NCI-H1436 treated with DMSO at 0.1 percent for 48 hours (cell line): ENCODE measurements around the gene SCN2B.
"Not testable (repeated sequence)": the region's sequence is repeated elsewhere in the genome, so short reads cannot be mapped to it uniquely, and the experiment has no call there.

Experiments used
- DNase-seq: peaks from one replicate; lab custom pipeline; 2025; lab: John Stamatoyannopoulos, UW

SCN2B gene

DNA sequence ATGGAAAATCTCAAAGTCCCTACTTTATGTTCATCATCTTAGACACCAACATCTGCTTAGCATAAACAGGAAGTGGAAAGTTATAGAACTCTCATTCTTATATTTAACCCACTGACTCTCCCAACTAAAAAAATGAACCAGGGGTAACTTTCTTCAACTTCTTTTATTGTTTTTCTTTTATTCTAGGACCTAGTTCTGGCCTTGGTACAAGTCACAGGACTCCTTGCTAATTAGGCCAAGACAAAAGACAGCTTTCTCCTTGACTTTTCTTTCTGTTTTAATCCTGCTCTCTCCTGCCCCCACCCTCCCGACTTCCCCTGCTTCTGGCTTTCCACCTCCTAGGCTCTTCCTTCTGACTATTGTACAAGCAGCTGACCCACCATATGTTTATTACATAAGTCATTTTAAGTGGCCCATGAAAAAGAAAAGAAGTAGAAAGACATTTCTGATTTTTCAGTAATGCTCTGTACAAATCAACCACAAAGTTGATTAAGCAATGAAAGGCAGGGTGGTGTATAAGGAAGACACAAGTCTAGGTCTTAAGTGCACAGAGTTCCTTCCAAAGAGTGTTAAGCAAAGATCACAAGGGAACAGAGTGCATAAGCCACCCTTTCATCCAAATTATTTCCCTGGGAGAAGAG, 30.1 kb upstream of the SCN2B start:
- no peak for DNase-seq

DNA sequence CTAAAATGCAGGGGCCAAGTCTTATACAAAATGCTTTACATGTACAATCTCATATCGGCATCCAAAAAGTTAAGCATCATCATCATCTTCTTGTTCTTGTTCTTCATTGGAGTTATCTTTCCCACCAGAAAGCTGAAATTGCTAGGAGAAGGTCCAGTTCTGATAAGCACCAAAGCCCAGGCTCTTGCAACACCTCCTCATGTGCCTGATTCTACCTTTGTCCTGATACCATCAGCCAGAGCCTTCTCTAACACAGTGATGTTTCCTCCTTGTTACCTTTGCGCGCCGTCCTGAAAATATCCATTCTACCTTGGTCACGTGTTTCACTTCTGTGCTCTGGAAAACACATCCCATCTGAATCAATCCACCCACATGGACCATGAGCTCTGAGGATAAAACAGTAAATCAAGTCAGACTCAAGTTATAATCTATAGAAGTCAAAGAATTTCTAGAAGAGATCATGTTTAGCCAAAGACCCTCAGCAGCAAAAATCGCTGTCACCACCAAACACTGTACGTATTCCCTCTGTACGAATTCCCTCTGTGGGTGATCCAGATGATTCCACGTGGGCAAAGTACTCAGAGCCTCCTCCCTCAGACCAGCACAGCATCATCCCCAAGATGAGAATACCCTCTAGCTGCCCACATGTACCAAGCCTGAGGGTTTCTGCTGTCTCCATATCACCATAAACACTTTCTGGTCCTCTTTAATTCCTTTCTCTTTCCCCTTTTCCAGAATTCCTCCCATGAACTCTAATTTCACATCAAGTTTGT, 29.4 kb upstream of the SCN2B start:
- no peak for DNase-seq

DNA sequence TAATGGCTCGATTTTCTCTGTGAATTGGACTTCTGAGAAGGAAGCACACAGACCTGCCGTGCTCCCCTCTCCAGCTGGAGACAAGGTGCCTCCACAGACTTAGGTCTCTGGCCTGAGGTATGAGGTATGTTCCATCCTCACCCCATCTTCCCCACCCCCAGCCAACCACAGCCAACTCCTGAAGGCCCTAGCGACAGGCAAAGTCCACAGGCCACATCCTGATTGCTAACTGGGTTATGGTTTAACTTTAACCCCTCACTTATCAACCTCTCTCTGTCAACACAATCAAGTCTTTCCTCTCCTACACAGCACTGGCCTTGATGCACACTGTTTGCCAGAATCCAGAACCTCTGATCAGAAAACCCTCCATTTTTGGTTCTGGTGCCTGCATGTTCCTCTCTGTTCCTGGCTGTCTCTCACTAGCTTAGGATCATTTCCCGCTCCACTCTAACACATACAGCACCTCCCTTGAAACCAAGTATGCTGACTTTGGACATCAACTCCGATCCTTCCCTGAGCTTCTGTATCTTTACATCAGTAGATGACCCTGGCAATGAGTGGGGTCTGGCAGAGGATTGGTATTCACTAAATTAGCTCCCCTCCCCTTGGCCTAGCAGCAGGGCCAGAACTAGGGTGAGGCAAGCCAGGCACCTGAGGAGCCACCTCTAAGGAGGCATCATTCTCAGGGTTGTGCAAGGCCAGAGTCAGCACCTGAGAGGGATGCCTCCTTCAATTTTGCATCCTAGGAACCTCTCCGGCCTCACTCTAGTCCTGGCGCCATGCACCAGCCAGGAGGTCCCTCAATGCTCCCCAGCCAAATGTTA, 26.4 kb upstream of the SCN2B start:
- DNase-seq = no peak

DNA sequence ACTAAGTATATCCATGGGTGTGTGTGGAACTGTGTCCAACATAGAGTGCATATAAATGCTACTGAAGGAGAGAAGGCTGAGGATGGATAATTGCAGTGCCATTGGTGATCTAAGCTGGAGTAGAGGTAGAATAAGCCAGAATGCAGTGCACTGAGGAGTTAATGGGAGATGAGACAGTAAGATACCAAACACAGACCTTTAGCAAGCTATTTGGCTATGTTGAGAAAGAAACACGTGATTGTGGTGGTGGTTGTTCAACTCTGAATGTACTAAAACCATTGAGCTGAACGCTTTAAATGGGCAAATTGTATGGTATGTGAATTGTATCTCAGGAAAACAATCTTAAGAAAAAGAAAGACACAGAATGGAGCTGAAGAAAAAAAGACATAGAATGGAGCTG, 25.5 kb upstream of the SCN2B start:
- DNase-seq = no peak

DNA sequence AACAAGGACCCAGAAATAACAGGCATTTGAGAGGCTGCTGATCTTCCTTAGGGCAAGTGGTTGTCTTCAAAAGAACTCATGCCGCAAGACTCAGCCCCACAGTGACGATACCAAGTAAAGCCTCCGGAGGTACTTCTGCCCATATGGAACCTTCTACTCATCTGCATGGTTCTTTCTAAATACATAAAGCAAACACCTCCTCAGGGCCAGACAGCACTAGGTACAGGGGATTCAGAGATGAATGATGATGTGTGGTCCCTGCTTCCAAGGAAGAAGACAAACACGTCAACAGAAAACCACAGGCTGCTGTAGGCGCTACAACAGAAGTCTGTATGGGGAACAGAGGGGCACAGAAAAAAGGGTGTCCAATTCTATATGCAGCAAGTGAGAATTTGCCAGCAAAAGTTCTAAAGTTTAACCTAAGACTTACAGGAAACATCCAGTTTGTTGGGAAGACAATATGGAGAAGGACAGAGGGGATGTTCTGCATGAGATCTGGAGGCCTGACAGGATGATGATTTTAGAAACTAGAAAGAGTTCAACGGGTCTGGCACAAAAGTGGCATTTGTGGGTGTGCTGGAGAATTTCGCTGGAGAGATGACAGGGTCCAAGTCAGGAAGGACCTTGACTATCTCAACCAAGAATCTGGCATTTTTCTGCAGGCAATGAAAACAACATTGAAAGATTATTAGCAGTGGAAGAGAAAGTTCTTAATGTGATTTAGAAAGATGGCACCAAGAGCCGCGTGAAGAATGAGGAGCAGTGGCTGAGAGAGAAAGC, 24.7 kb upstream of the SCN2B start:
- no peak for DNase-seq

DNA sequence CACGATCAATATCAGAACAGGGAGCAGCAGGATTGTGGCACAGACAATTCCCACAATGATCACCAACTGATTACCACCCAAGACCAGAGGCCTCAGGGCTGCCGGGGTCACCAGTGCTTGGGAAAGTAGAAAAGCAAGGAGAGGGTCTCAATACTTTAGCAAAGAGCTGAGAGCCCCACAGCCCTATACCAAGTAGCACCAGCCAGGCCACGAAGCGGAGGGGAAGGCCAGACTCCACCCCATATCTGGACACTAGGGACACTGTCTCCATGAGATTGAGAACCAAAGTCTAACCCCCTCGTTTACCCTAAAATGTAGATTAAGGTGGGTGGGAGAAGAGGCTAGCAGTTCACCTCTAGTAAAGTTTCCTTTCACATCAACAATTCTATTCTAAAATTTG, 24.1 kb upstream of the SCN2B start:
- no peak for DNase-seq

DNA sequence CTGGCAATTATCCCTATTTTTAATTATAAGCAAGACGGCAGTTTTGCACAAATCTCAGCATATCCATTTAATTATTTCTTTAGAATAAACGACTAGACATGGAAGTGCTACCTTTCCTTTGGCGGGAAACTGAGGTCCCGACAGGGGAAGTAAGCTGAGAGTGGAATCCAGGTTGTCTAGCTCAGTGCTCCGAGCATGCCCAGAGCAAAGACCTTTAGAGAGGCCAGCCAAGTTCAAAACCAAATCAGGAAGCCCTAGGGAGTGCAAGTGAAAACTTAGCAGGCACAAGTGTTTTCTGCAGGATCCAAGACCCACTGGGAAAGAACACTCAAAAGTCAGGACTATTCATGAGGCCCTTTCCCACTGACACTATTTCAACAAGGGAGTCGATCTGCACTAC, 22.7 kb upstream of the SCN2B start:
- no peak for DNase-seq

DNA sequence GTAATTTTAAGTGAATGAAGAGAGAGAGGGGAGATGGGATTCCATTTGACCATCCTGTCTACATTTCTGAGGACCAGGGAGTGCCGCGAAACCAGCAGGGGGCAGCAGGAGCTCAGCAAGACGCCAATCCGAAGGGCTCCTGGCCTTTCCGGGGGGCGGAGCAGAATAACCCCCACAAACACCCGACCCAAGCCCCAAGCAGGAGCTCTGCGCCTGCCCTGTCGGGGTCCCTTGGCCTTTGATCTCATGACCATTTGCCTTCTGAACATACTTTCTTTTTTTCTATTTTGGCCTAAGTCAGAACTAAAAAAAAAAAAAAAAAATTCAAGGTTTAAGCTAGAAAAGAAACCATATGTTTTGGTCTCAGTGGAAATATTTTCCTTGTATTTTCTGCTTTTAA, 21.9 kb upstream of the SCN2B start:
- no peak for DNase-seq

DNA sequence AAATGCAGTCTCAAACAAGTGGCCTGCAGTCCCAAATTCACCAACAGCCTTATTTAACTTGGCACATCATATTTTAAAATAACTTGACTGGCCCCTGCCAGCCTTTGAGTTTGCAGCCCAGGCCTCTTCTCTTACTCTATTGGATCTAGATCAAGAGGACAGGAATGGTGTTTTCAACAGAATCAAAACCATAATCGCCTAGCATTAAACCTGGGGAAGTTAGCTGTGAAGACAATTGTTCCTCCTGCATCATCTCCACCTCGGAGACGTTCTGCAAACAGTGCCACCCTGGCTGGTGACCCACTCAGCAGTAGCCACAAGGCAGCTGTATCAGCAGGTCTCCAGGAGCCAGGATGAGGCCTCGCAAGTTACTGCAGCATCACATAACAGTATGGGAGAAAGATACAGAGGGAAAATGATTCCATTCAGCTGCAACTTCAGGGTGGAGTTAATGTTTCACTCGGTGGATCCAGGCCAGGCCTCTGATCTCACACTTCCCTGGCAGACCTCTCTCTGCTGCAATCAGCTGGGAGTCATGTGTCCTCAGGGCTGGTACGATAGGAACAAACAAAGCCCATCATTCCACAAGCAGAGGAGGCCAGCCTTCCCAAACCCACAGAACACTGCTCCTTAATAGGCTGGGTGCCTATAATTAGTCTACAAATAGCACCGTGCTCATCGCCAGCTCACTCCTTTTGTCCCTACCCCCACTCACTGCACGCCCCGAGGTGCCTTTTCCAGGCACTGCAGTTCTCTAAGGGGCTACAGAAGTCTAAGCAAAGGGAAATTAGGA, 18.6 kb upstream of the SCN2B start:
- no peak for DNase-seq

DNA sequence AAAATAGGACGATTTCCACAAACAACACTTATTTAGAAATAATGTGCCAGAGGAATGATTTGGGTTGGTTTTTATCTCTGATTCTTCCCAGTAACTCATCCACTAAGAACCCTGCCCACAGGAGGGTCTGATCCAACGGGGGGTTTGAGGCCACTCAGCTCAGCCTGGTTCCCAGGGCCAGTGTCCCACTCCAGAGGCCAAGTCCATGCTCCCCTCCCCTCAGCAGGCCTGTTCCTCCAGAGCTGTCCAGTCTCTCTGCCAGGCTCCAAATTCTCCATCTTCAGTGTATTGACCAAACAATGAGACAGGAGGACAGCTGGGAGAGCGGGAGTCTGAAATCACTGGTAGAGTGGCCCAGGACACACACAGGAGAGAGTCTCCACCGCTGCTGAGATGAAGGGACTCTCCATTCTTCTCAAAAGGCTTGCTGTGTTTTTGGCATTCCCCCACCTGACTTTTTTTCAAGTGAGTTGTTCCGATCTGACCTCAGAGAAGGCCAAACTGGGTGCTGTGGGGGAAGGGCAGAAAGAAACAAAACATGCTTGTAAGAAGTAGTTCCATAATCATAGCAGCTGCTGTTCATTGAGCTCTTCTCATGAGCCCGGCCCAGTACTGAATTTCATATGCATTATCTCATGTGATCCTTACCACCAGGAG, 17.6 kb upstream of the SCN2B start:
- DNase-seq = no peak

DNA sequence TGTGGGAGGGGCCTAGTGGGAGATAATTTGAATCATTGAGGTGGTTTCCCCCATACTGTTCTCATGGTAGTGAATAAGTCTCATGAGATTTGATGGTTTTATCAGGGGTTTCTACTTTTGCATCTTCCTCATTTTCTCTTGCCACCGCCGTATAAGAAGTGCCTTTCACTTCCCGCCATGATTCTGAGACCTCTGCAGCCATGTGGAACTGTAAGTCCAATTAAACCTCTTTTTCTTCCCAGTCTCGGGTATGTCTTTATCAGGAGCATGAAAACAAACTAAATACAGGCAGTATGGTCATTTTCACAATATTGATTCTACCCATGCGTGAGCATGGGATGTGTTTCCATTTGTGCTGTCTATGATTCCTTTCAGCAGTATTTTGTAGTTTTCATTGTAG, 16.4 kb upstream of the SCN2B start:
- not testable (repeated sequence) for DNase-seq

DNA sequence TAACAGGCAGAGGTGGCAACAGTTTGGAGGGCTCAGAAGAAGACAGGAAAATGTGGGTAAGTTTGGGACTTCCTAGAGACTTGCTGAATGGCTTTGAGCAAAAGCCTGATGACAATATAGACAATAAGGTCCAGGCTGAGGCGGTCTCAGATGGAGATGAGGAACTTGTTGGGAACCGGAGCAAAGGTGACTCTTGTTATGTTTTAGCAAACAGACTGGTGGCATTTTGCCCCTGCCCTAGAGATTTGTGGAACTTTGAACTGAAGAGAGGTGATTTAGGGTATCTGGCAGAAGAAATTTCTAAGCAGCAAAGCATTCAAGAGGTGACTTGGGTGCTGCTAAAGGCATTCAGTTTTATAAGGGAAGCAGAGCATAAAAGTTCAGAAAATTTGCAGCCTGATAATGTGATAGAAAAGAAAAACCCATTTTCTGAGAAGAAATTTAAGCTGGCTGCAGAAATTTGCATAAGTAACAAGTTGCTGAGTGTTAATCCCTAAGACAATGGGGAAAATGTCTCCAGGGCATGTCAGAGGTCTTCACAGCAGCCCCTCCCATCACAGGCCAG, 14.6 kb upstream of the SCN2B start:
- not testable (repeated sequence) for DNase-seq

DNA sequence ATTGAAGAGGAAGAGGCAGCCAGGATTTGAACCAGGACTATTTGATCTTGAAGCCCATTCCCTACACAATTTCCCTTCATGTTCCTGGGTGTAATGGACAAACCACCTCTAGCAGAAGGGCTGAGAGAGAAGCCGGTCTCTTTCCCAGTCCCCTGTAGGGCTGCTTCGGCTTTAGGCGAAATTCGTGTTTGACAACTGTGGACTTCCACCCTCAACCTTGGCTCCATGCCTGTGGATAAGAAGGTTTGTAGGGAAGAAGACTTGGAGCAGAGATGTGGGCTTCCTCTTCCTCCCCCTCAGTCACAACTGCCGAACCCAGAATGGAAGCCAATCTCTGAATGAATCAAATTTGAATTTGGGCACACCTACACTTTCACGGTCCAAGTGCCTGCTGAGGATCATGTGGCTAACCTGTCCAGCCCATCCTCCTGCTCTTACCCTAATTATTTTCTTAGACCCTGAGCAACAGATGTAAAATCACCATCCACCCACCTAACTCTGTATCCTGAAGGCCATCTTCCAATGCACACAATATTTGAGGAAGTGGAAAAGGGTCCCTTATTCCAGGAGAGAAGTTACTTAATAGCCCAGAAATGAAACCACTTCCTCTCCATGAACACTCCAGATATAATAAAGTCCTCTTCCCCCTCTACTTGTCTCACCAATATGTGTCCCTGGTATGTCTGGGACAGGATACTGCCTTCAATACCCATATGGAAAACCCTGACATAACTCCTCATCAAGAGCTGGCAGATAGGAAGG, 10.1 kb upstream of the SCN2B start:
- DNase-seq = no peak

DNA sequence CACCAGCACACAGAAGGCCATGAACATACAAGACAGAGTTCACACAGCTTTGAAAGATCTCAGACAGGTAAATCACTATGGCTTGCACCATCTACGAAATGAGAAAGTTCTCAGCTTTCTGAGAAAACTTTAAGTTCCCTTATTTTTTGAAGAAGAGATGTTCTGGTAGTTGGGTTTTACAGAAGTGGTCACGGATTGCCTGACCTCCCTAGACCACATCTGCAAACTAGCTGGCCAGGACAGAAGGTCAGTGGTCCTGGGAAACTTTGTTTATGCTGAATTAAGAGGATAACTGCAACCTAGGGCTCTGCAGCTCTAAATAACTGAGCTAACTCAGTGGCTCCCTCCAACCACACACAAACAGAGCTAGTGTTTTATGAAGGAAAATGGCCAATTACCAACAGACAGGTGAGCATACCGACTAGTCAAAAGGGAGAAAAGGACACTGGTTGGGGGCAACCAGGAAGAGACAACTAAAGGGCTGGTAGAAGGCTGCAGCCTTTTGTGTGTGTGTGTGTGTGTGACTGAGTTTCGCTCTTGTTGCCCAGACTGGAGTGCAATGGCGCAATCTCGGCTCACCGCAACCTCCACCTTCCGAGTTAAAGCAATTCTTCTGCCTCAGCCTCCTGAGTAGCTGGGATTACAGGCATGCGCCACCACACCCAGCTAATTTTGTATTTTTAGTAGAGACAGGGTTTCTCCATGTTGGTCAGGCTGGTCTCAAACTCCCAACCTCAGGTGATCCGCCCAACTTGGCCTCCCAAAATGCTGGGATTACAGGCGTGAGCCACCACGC, 8.5 kb upstream of the SCN2B start:
- no peak for DNase-seq

DNA sequence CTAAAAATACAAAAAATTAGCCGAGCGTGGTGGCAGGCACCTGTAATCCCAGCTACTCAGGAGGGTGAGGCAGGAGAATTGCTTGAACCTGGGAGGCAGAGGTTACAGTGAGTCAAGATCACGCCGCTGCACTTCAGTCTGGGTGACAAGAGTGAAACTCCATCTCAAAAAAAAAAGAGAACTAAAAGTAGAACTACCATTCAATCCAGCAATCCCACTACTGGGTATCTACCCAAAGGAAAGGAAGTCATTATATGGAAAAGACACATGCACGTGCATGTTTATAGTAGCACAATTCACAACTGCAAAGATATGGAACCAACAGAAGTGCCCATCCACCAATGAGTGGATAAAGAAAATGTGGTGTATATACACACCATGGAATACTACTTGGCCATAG, 7.3 kb upstream of the SCN2B start:
- not testable (repeated sequence) for DNase-seq

DNA sequence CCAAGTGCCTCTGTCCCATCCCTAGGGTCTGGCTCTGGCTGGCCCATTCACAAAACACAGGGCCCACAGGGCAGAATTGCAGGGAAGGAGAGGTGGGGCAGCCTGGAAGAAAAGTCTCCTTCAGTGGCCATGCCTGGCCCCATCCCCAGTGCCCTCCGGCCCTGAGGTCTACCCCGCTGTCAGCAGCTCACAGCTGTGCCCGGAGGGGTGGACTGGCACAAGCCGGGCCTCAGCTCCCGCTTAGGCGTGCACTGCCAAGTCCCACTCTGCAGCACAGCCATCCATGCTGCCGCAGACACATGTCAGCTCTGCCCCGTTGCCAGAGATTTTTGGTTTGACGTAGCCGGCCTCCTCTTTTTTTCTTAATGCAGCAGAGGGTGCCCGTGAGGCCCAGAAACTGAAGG, 3.9 kb upstream of the SCN2B start:
- DNase-seq = no peak

DNA sequence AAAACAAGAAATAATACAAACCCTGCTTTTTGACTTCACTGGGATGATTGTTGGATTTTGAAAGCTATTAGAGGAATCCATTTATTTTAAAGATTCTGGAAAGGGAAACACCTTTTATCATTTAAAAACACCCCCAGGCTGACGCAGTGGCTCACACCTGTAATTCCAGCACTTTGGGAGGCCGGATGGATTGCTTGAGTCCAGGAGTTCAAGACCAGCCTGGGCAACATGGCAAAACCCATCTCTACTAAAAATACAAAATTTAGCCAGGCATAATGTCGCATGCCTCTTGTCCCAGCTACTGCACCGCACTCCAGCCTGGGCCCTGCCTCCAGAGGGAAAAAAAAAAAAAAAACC, 317 bp upstream of the SCN2B start:
- no peak for DNase-seq

DNA sequence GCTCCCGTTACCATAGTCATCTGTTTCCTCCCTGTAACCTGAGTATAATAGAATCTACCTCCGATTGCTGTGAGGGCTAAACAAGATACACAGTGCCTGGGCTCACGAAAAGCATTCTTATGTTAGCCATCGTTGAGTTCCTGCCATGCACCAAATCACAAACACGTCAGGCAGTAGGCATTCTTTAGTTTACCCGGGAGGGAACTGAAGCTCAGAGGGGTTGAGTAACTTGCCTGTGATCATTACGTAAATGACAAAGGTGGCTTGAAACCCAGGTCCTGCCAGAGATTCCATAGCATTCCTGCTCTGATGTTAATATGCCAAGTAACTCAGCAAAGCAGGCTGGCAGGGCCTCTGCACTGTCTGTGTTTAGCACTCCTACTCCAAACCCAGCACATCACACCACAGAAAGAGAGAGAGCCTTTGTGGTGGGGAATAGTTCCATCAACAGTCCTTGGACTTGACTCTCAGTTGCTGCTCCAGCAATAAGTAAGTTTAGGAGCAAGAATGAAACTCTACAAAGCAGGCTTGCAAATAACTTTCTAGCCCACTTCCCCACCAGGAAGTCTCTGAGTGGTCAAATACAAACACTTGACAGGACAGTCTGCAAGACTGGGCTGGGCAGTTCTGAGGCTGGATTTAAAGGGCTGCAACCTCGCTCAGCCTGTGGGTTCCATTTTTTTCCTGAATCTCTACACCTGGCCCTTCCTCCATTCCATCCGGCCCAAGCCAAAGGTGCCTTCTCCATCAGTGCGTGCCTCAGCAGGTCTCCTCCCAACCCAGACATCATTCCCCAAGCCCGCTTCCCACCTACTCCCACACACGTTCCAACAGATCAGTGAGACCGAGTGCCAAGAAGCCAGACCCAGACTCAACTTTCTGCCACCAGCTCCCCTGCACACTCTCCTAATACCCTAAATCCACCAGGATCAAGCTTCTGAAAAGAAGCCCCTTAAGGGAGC, 1.1 kb downstream of the SCN2B start:
- DNase-seq = no peak
